Type B pancreatic cell (in vitro differentiated cells): ENCODE data around the gene OR2T1. TPM values are rescaled to one million over a fixed set of nuclear protein-coding genes. Genes with fewer than 3 reads are reported as not detected.

ENCODE experiments used
- DNase-seq: peaks from one replicate; pipeline ENCODE4 v3.0.0; 2021; ENCODE audit warnings: mixed read lengths; ENCODE audit not compliant: unreplicated experiment; ENCODE audit errors: extremely low spot score
- H3K27ac Mint-ChIP-seq: 2 replicates; pipeline ENCODE4 v1.8.0; 2021; ENCODE audit warnings: mild to moderate bottlenecking, mixed read lengths
- H3K27me3 Mint-ChIP-seq: 2 replicates; pipeline ENCODE4 v1.8.0; 2021; ENCODE audit warnings: mixed read lengths
- H3K36me3 Mint-ChIP-seq: 2 replicates; pipeline ENCODE4 v1.8.0; 2021; ENCODE audit warnings: mixed read lengths
- H3K4me1 Mint-ChIP-seq: one replicate; pipeline ENCODE4 v1.8.0; 2021; ENCODE audit warnings: mixed read lengths; ENCODE audit not compliant: unreplicated experiment
- H3K4me3 Mint-ChIP-seq: 2 replicates; pipeline ENCODE4 v1.8.0; 2021; ENCODE audit warnings: mild to moderate bottlenecking, mixed read lengths
- H3K9me3 Mint-ChIP-seq: 2 replicates; pipeline ENCODE4 v1.8.0; 2021; ENCODE audit warnings: mixed read lengths
- CTCF ChIP-seq: fragments of 200-600 bp; sonication (generic); conservative IDR thresholded peaks from 2 replicates; pipeline ENCODE4 v1.5.0; 2021; ENCODE audit warnings: antibody characterized with exemption, mild to moderate bottlenecking
- long read RNA-seq: library from polyadenylated mRNA; unstranded; transcript quantifications from one replicate; pipeline ENCODE4 v2.0.0, GENCODE V29; 2020
- total RNA-seq: library from RNA; stranded (reverse); gene quantifications from 2 replicates; pipeline ENCODE4 v1.2.1, GENCODE V29; 2021; ENCODE audit warnings: low replicate concordance

OR2T1 gene
- not detected in 2 replicates for total RNA-seq
- long read RNA-seq = 0 reads

GRCh38 chr1:248402748-248403147 lies at the start of gene OR2T1:
Gene OR2T1, plus strand, starts transcription at chr1:248403048. Its CDS starts 3,100 bp downstream, at chr1:248406148.
- Mint-ChIP-seq H3K27me3 (no peaks in the 10 kb centered on the region), H3K9me3 (peaks cover 10% of the 10 kb centered on the region), H3K36me3 (no peaks in the 10 kb centered on the region), H3K4me3 (no peak within 1 kb of the TSS), H3K4me1 (no peaks in the 10 kb centered on the region), H3K27ac (no peak within 1 kb of the TSS)
- TF ChIP-seq CTCF = no peak
- no peak for DNase-seq

DNA sequence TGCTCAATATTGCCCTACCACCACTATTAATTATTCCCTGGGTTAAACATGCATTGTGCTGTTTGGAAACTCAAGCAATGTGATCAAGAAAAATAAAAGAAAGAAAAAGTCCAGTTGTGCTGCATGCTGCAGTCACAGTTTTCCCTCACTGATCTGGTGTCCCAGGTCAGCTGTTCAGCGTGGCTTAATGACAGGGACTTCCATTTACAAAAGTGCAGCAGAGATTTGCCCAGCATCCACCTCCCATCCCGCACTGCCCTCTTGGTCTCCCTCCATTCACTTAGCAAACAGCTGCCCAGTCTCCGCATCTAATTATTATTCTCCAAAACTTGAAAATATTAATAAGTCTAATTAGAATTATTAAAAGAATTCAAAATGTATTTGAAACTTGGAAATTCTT lies 43.4 kb upstream of the OR2T1 start:
- H3K36me3 Mint-ChIP-seq = no peaks in the 10 kb centered on the region
- no peak overlapping the region for H3K4me3 Mint-ChIP-seq
- TF ChIP-seq CTCF = no peak
- peaks cover 5% of the 10 kb centered on the region for H3K9me3 Mint-ChIP-seq
- no peak for DNase-seq
- H3K4me1 Mint-ChIP-seq = no peaks in the 10 kb centered on the region
- no peaks in the 10 kb centered on the region for H3K27me3 Mint-ChIP-seq
- H3K27ac Mint-ChIP-seq = no peak overlapping the region

DNA sequence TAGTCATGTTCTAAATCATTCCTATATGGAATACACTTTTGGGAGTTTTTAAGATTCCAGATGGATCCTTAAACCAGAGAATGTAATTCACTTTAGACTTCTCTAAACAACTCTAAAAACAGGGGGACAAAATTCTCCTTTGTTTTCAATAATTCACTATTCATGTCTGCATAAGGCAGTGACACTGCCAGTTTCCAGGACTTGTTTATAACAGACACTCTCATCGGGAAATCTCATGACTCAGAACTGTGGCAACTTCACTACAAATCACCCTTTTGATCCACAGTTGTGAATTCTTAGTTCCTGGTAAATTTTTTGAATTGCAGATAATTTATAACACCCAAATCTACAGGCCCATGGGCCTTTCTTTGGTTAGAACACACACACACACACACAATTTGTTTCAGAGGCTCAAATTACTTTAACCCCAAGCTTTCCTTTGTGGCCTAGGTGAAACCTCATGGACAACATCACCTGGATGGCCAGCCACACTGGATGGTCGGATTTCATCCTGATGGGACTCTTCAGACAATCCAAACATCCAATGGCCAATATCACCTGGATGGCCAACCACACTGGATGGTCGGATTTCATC lies 41.6 kb upstream of the OR2T1 start, which contains the start of gene OR2T4:
TSS of gene OR2T4 (plus strand) at position 545 of the 595 bp plus-strand sequence. CDS start at position 545, 0 bp downstream.
- Mint-ChIP-seq H3K4me3 (no peak within 1 kb of the TSS), H3K27ac (no peak within 1 kb of the TSS), H3K4me1 (no peaks in the 10 kb centered on the region), H3K36me3 (no peaks in the 10 kb centered on the region), H3K9me3 (peaks cover 5% of the 10 kb centered on the region), H3K27me3 (no peaks in the 10 kb centered on the region)
- TF ChIP-seq CTCF = no peak
- no peak for DNase-seq

DNA sequence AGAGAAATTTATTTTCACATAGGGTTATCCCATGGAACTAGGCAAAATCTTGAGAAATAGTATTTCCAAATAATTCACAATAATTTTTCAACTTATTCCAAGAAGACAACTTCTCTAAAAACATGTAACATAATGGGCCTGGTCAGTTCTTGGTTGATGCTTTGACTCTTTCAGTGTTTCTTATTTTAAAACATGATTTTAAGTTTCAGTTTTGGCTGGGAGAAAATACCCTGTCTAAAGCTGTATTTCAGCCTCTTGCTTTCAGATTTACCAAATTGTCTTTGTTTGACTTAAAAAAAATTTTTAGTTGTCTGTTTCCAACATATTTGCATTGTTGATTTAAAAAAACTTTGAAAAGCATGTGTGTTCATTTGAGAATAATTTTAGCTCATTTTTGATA lies 36.2 kb upstream of the OR2T1 start:
- no peaks in the 10 kb centered on the region for H3K27me3 Mint-ChIP-seq
- no peak overlapping the region for H3K4me3 Mint-ChIP-seq
- TF ChIP-seq CTCF = no peak
- no peaks in the 10 kb centered on the region for H3K36me3 Mint-ChIP-seq
- no peak for DNase-seq
- peaks cover 9% of the 10 kb centered on the region for H3K9me3 Mint-ChIP-seq
- no peak overlapping the region for H3K27ac Mint-ChIP-seq
- H3K4me1 Mint-ChIP-seq = no peaks in the 10 kb centered on the region

GRCh38 chr1:248372394-248372793 lies 30.5 kb upstream of the OR2T1 start:
- DNase-seq = no peak
- H3K27me3 Mint-ChIP-seq = no peaks in the 10 kb centered on the region
- TF ChIP-seq CTCF = no peak
- no peak overlapping the region for H3K27ac Mint-ChIP-seq
- no peak overlapping the region for H3K4me3 Mint-ChIP-seq
- H3K4me1 Mint-ChIP-seq = no peaks in the 10 kb centered on the region
- H3K36me3 Mint-ChIP-seq = no peaks in the 10 kb centered on the region
- peaks cover 9% of the 10 kb centered on the region for H3K9me3 Mint-ChIP-seq
